Loucy (cell line): ENCODE results near the gene CRHR1.

Experiments used
- H2AFZ ChIP-seq: fragments of 200-600 bp; sonication (generic); 2 replicates; pipeline ENCODE4 v1.6.0; 2016; ENCODE audit warnings: antibody characterized with exemption, mild to moderate bottlenecking, low read length, moderate library complexity
- H3F3A ChIP-seq: fragments of 200-600 bp; 2 replicates; pipeline ENCODE4 v1.6.0; 2016; ENCODE audit warnings: antibody characterized with exemption, low read depth, mild to moderate bottlenecking
- H3K27me3 ChIP-seq: fragments of 200-600 bp; sonication (generic); 2 replicates; pipeline ENCODE4 v1.6.1; 2014; ENCODE audit warnings: low read length, mild to moderate bottlenecking; ENCODE audit not compliant: insufficient read depth, poor library complexity, severe bottlenecking
- H3K36me3 ChIP-seq: fragments of 200-600 bp; sonication (generic); 2 replicates; pipeline ENCODE4 v1.6.1; 2016; ENCODE audit warnings: low read length; ENCODE audit not compliant: insufficient read depth
- H3K4me1 ChIP-seq: fragments of 200-600 bp; sonication (generic); 2 replicates; pipeline ENCODE4 v1.5.1; 2014; ENCODE audit warnings: low read length, mild to moderate bottlenecking; ENCODE audit not compliant: insufficient read depth, poor library complexity, severe bottlenecking
- H3K4me2 ChIP-seq: fragments of 200-600 bp; sonication (generic); 2 replicates; pipeline ENCODE4 v1.6.0; 2014; ENCODE audit warnings: antibody characterized with exemption, low read length, low read depth, mild to moderate bottlenecking; ENCODE audit not compliant: poor library complexity, severe bottlenecking
- H3K4me3 ChIP-seq: fragments of 200-600 bp; sonication (generic); 2 replicates; pipeline ENCODE4 v1.5.1; 2014; ENCODE audit warnings: low read length, mild to moderate bottlenecking, mixed read lengths; ENCODE audit not compliant: poor library complexity, severe bottlenecking
- H3K79me2 ChIP-seq: fragments of 200-600 bp; sonication (generic); 2 replicates; pipeline ENCODE4 v1.6.1; 2014; ENCODE audit warnings: low read length; ENCODE audit not compliant: insufficient read depth
- H3K9ac ChIP-seq: fragments of 200-600 bp; sonication (generic); 2 replicates; pipeline ENCODE4 v1.6.0; 2014; ENCODE audit warnings: mild to moderate bottlenecking, low read depth, low read length, moderate library complexity; ENCODE audit not compliant: poor library complexity, severe bottlenecking
- H3K9me2 ChIP-seq: fragments of 200-600 bp; sonication (generic); replicated peaks from 2 replicates; pipeline ENCODE4 v1.6.1; 2016; ENCODE audit warnings: low read depth, low read length, mixed read lengths
- H3K9me3 ChIP-seq: fragments of 200-600 bp; sonication (generic); 2 replicates; pipeline ENCODE4 v1.6.1; 2014; ENCODE audit warnings: mild to moderate bottlenecking, antibody characterized with exemption, low read length, low read depth; ENCODE audit not compliant: insufficient read depth
- H4K20me1 ChIP-seq: fragments of 200-600 bp; sonication (generic); 2 replicates; pipeline ENCODE4 v1.6.0; 2014; ENCODE audit warnings: antibody characterized with exemption, low read length, mild to moderate bottlenecking; ENCODE audit not compliant: insufficient read depth, poor library complexity, severe bottlenecking
- CTCF ChIP-seq: fragments of 200-600 bp; sonication (generic); conservative IDR thresholded peaks from 2 replicates; pipeline ENCODE4 v1.5.1; 2014; ENCODE audit warnings: mild to moderate bottlenecking, antibody characterized with exemption, low read length
- EZH2phosphoT487 ChIP-seq: fragments of 200-600 bp; IDR thresholded peaks from 2 replicates; pipeline ENCODE4 v1.6.1; 2018; ENCODE audit warnings: antibody characterized with exemption, mild to moderate bottlenecking, moderate library complexity, borderline replicate concordance

The CRHR1 gene

DNA sequence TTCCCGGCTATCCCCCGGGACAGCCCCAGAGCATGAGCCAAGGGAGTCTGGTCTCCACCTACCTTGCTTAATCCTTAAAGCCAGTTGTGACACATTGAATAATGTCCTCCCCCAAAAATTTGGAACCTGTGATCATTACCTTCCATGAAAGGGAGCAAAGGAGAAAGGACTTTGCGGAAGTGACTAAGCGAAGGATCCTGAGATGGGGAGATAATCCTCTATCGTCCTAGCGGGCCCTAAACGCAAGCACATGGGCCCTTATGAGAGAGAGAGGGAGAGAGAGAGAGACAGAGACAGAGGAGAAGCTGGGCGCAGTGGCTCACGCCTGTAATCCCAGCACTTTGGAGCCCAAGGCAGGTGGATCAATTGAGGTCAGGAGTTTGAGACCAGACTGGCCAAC, 70.1 kb downstream of the CRHR1 start:
- Histone ChIP-seq H3K9ac (no peak overlapping the region), H3F3A (no peaks in the 10 kb centered on the region), H3K9me2 (no peaks in the 10 kb centered on the region), H3K79me2 (no peaks in the 10 kb centered on the region), H3K36me3 (no peaks in the 10 kb centered on the region), H3K4me1 (no peaks in the 10 kb centered on the region), H4K20me1 (no peaks in the 10 kb centered on the region), H2AFZ (no peak overlapping the region), H3K4me2 (no peak overlapping the region), H3K27me3 (no peaks in the 10 kb centered on the region), H3K9me3 (no peaks in the 10 kb centered on the region), H3K4me3 (no peak overlapping the region)
- no peak for TF ChIP-seq EZH2phosphoT487
- no peak for TF ChIP-seq CTCF

DNA sequence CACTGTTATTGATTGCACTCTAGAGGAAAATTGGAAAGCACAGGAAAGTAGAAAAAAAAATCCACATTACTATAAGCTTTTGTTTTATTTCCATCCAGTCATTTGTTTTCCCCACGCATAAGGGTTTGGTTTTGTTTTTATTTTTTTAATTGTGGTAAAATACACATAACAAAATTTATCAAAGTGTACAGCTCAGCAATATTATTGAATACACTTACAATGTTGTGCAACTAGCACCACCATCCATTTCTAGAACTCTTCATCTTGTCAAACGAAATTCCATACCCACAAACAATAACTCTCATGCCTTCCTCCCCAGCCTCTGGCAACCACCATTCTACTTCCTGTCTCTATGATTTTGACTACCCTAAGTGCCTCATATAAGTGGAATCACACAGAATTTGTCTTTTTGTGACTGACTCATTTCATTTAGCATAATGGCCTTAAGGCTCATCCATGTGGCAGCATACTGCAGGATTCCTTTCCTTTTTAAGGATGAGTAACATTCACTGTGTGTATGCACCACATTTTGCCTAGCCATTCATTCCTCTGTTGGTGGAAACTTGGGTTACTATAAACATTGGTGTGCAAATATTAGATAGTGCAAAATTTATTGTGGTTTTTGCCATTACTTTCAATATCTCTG, 71.7 kb downstream of the CRHR1 start:
- no peaks in the 10 kb centered on the region for H3K79me2 ChIP-seq
- H3K4me2 ChIP-seq, result no peak overlapping the region
- no peaks in the 10 kb centered on the region for H3K27me3 ChIP-seq
- no peak for TF ChIP-seq CTCF
- no peak for TF ChIP-seq EZH2phosphoT487
- H3F3A ChIP-seq, result no peaks in the 10 kb centered on the region
- no peaks in the 10 kb centered on the region for H3K36me3 ChIP-seq
- no peaks in the 10 kb centered on the region for H3K9me2 ChIP-seq
- H3K4me1 ChIP-seq, result no peaks in the 10 kb centered on the region
- no peaks in the 10 kb centered on the region for H3K9me3 ChIP-seq
- no peak overlapping the region for H3K4me3 ChIP-seq
- H2AFZ ChIP-seq, result no peak overlapping the region
- H3K9ac ChIP-seq, result no peak overlapping the region
- no peaks in the 10 kb centered on the region for H4K20me1 ChIP-seq

GRCh38 chr17:45857977-45858708, 74.0 kb downstream of the CRHR1 start:
- H3K27me3 ChIP-seq, result no peaks in the 10 kb centered on the region
- H3K4me1 ChIP-seq, result no peaks in the 10 kb centered on the region
- no peaks in the 10 kb centered on the region for H3K9me2 ChIP-seq
- H3K36me3 ChIP-seq, result no peaks in the 10 kb centered on the region
- no peaks in the 10 kb centered on the region for H3F3A ChIP-seq
- no peaks in the 10 kb centered on the region for H4K20me1 ChIP-seq
- no peaks in the 10 kb centered on the region for H3K9me3 ChIP-seq
- no peak overlapping the region for H3K4me2 ChIP-seq
- H3K79me2 ChIP-seq, result no peaks in the 10 kb centered on the region
- H3K4me3 ChIP-seq, result no peak overlapping the region
- no peak for TF ChIP-seq EZH2phosphoT487
- TF ChIP-seq CTCF, result no peak
- no peak overlapping the region for H2AFZ ChIP-seq
- no peak overlapping the region for H3K9ac ChIP-seq
